SK-N-MC (cell line): ENCODE data around the gene ABCB10.

Experiments used
- EZH2 ChIP-seq: fragments of 200-600 bp; sonication (generic); IDR thresholded peaks from one replicate; pipeline ENCODE4 v1.6.1; 2017; ENCODE audit warnings: antibody characterized with exemption
- POLR2AphosphoS5 ChIP-seq: IDR thresholded peaks from 2 replicates; pipeline ENCODE4 v1.6.1; 2012; ENCODE audit warnings: mild to moderate bottlenecking, low read depth, low read length, borderline replicate concordance

DNA sequence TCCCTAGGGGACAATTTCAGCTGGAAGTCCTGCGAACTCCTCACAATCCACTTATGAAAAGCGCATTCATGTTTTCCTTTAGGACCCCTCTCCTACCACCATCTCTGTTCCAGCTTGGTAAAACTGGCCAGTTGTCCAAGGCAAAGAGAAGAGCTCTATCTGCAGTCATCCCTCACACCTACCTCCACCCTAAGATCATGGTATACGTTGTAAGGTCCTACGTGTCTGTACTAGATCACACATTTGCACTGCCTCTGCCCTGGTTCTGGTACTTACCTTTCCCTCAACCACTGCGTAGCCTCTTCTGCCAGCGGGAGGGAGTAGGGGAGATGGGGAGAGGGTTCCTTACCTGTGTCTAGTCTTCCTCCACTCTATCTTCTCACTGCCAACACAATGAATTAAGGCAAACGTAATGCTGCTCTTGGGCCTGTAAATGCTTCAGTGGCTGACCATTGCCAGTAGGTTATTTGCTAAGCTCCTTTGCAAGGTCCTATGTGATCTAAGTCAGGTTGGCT lies 49.6 kb downstream of the ABCB10 start:
- no peak for TF ChIP-seq POLR2AphosphoS5
- no peak for TF ChIP-seq EZH2
